Mammary epithelial cell (primary cell): Measurements from ENCODE around the gene CDH12.

ENCODE experiments used
- CTCF ChIP-seq, 2 donors: IDR thresholded peaks in 1 of 2; conservative IDR thresholded peaks in 1 of 2; 2 replicates each; pipeline ENCODE4 v1.5.1; 2011 to 2012; ENCODE audit warnings: inconsistent platforms in 2 of 2, low read length in 2 of 2, mild to moderate bottlenecking in 2 of 2, control low read depth in 1 of 2, low read depth in 1 of 2; ENCODE audit not compliant: insufficient read depth in 1 of 2; ENCODE audit errors: extremely low read depth in 1 of 2
- EZH2 ChIP-seq: IDR thresholded peaks from 2 replicates; pipeline ENCODE4 v1.6.1; 2012; ENCODE audit warnings: low read length, inconsistent platforms, borderline replicate concordance

GRCh38 chr5:22238047-22238446 lies 615.1 kb downstream of the CDH12 start:
- TF ChIP-seq CTCF (conservative IDR thresholded peaks at IDR 0.05 in 1 of 2, IDR thresholded peaks at IDR 0.05 in 1 of 2; ENCODE audit: extremely low read depth in 1 of 2, insufficient read depth in 1 of 2, low read depth in 1 of 2, low read length in 2 of 2) = no peak
- TF ChIP-seq EZH2 = no peak
